HG03439 (cell line): Measurements from ENCODE around the gene RGS1.
A peak's percentile ranks its signal among the peaks of the same experiment; 100 is the strongest.

ENCODE experiments used
- ATAC-seq: cut with Tn5 transposase; IDR thresholded peaks from one replicate; pipeline ENCODE4 v1.9.1; 2021; ENCODE audit warnings: mild to moderate bottlenecking, moderate library complexity; ENCODE audit not compliant: unreplicated experiment

Gene RGS1

GRCh38 chr1:192552760-192553191 is 22.8 kb upstream of the RGS1 start:
- peak; percentile 29 for ATAC-seq

- no peak for ATAC-seq
These were observed 21.8 kb upstream of the RGS1 start for GRCh38 chr1:192553741-192554140.

DNA sequence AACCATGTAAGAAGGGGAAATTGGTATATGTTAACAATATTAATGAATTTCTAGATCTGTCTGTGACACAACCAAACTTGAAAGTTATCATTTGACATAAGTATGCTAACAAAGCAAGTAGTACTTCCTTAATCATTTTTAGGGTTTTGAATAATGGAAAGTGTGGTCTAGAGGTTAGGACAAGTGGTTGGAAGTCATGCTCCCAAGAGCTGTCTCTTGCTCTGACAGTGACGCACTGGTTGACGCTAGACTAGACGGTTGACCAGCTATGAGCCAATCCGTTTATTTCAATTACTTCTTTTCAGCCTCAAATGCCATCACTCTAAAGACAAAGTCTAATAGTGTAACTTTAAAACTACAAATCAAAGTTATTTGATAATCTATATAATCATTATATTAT is 20.7 kb upstream of the RGS1 start:
- no peak for ATAC-seq

DNA sequence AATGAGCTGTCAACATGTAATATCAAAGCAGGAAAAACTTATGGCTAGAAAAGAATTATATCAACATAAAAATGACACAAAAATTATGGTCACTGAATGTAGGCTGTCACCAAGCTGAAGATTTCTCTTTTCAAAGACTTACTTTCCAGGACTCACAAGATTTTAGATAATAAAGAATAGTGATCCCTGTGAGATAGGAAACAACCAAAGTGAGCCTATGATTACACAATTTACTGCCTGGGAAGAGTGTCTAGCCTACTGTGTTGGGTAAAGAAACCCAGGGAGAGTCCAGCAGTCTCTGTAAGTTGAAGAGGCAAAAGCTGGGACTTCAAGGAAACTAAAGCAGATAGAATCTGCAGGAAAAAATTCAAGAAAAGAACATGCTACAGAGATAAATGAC is 20.2 kb upstream of the RGS1 start:
- ATAC-seq = no peak

GRCh38 chr1:192557841-192558595 is 17.6 kb upstream of the RGS1 start:
- no peak for ATAC-seq

DNA sequence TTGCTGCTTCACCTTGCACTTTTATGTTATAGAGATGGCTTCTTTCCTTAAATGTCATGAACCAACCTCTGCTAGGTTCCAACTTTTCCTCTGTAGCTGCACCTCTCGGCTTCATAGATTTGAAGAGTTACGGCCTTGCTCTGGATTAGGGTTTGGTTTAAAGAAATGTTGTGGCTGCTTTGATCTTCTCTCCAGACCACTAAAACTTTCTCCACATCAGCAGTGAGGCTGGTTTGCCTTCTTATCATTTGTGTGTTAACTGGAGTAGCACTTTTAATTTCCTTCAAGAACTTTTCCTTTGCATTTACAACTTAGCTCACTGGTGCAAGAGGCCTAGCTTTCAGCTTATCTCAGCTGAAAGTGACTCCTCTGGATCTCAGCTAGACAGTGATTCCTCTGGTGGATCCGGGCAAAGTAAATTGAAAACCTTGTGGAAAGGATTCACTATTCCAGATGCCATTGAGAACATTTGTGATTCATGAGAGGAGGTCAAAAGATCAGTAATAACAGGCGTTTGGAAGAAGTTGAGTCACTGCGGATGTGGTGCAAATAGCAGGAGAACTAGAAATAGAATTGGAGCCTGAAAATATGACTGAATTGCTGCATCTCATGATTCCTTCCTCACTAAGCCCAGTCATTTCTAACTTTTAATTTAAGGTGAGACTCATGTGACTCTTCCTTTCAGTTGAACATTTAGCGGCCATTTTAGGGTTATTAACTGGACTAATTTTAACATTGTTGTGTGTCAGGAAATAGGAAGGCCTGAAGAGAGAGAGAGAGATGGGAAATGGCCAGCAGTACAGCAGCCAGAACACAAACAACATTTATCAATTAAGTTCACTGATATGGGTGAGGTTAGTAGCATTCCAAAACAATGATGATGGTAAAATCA is 16.2 kb upstream of the RGS1 start:
- peak; percentile 74 for ATAC-seq

DNA sequence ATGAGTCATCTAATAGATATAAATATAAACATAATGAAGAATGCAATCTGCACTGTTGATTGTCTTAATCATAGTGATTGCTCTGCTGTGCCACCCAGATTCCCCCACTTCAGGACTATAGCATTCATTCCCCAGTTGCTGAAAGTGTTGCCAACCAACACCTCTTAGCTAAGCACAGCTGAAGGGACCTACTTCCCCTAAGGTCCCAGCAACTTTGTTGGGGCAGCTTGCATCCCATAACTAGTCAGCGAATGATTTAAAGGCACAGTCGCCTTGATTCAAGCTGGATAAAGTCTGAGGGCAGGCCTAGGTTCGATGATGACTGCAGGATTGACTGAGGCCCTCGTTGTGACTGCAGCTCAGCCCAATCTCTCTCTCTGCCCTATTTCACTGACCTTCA is 14.3 kb upstream of the RGS1 start:
- ATAC-seq = no peak

- no peak for ATAC-seq
These were observed 12.4 kb upstream of the RGS1 start for GRCh38 chr1:192563129-192563528.

DNA sequence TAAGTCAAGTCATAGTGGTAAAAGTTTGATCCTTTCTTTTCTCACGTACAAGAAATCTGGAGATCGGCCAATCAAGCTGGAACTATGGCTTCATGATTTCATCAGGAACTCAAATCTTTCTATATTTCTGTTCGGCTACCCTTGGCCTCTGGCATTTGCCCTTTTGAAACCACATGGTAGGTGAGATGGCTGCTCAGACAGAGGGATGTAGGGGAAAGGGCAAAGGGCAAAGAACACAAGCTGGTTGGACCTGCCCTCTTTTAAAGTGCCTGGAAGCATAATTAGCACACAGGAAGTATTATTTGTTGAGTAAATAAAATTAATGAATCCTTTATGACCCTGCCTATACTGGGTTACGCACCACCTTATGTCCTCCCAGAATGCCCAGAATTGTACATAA is 11.5 kb upstream of the RGS1 start:
- ATAC-seq = no peak

- ATAC-seq = no peak
These were observed 9.6 kb upstream of the RGS1 start for GRCh38 chr1:192565946-192566345.

GRCh38 chr1:192566657-192567056 is 8.9 kb upstream of the RGS1 start:
- ATAC-seq = no peak

DNA sequence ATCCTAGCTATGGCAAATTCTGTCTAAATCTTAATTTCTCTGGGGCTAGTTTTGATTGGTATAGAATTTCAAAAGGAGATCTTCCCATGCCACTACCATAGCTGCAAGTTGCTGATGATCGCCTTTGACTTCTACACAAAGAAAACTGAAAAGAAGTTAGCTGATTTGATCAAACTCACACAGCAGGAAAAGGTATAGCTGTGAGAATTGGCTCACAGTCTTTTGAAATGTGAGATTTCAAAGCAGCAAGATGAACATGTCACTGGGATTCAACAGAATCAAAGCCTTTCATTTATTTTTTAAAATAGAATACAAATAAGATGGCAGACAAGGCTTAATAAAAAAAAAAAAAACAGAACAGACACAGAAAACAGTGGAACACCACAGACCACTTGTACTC is 7.5 kb upstream of the RGS1 start:
- no peak for ATAC-seq

DNA sequence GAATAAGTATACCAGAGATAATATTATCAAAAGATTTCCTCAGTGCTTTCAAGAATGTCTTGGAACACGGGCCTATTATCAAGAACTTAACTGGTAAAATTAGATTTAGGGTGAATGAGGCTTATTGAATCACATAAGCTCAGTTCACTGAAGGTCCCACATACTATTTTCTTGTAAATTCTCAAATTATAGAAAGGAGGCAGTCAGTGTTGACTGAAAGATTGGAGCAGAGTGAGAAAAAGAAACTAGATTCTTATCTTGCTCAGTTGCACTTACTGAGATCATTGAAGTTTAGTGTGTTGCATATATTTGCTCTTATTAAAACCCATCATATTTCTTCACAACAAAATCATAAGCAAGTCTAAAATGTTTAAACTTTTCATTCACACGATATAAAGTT is 3.9 kb upstream of the RGS1 start:
- ATAC-seq = no peak

DNA sequence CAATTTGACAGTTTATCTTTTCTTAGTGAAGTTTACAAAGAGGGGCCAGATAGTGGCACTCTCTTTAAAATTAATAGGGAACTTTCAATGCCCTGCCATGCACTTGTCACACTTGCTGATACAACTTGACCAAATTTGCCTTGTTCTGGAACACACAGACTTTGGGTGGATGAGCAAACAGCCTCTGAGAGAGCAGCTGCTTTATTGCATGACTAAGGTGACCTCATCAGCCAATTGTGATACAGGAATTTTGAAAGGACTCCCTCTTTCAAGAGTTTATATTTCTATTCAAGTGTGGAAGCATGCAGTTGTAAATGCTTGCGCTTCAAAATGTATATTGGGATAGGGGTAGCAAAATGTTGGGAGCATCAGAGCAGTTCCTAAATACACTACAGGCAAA is 2.1 kb upstream of the RGS1 start:
- ATAC-seq = no peak

GRCh38 chr1:192574073-192574472 is 1.5 kb upstream of the RGS1 start:
- no peak for ATAC-seq

- no peak for ATAC-seq
These were observed 894 bp downstream of the RGS1 start for GRCh38 chr1:192576190-192577144.

DNA sequence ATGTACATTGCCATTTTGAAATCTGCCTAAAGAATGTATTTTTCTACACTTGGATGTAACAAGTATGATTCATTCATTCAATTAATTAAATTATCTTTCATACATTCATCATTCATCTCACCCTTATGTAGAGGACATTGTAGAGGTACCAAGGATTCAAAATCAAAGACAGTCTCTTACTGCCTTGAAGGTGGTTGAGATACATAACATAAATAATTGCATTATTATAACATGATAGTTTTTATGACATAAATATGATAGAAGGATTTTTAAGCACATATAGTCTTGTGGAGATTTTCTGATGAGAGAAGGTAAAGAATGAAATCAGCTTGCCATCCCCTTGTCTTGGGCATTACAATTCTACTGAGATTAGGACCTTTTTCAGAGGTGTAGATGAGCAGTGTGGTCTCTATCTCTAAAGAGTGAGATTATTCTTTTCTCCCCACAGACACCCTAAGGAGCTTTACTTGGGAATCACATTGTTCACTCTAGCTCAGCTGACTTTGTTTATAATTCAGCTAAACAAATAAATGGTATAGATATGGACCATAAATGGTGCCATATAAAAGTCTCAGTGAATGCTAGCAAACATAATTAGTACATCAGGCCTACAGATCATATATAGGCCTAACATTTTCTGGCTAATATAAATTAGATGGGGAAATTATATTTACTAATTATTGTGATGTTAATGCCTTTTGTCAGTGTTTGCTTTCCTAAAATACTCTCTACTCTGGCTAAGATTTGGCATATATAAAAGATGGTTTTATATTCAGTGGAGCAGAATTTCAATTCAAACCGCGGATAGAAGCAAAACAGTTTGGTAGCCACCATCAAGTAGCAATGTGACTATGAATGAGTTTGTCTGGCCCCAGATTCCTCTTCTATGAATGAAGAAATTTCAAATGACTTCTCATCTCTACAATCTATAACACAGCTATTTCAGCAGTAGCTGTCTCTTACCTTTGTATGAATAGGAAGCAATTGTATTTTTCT is 1.9 kb downstream of the RGS1 start:
- ATAC-seq = no peak

- no peak for ATAC-seq
These were observed 2.8 kb downstream of the RGS1 start for GRCh38 chr1:192578144-192578909.
